Suppressor macrophage treated with lipopolysaccharide for 1 hour (primary cell): ENCODE measurements around the gene PLIN4.
"Not testable (repeated sequence)": the region's sequence is repeated elsewhere in the genome, so short reads cannot be mapped to it uniquely, and the experiment has no call there.

Experiments
- DNase-seq, 3 donors: peaks; one replicate each; pipeline ENCODE4 v3.0.0-alpha.2; 2020 to 2022

PLIN4 gene

GRCh38 chr19:4547303-4548237 is 29.3 kb upstream of the PLIN4 start:
- DNase-seq: peak in 1 of 3 donors; percentile 47

GRCh38 chr19:4543842-4544647 is 25.8 kb upstream of the PLIN4 start:
- DNase-seq: no peak

GRCh38 chr19:4542896-4543841 is 24.9 kb upstream of the PLIN4 start:
- peak; percentile 79 to 88 (median 79) for DNase-seq

GRCh38 chr19:4541806-4542145 is 23.5 kb upstream of the PLIN4 start:
- not testable (repeated sequence) for DNase-seq

GRCh38 chr19:4541114-4541805 is 23.0 kb upstream of the PLIN4 start:
- DNase-seq: peak; percentile 78 to 89 (median 86)

GRCh38 chr19:4539693-4540581 is 21.7 kb upstream of the PLIN4 start, which contains the start of gene LRG1:
Gene LRG1, minus strand, starts transcription at chr19:4540036. Its CDS starts 23 bp downstream, at chr19:4540013.
- DNase-seq: peak; percentile 81 to 92 (median 90)

GRCh38 chr19:4539169-4539692 is 20.9 kb upstream of the PLIN4 start:
- no peak for DNase-seq

- no peak for DNase-seq
Observed at GRCh38 chr19:4538601-4538954, 20.3 kb upstream of the PLIN4 start.

GRCh38 chr19:4537953-4538600 is 19.8 kb upstream of the PLIN4 start:
- no peak for DNase-seq

- DNase-seq: no peak
Observed at GRCh38 chr19:4536798-4537197, 18.5 kb upstream of the PLIN4 start.

GRCh38 chr19:4534836-4535658 is 16.8 kb upstream of the PLIN4 start, which contains the start of gene PLIN5:
Gene PLIN5, minus strand, starts transcription at chr19:4535224. Its CDS starts 1,150 bp downstream, at chr19:4534074.
- DNase-seq: peak; percentile 64 to 82 (median 66)

GRCh38 chr19:4533835-4534424 is 15.6 kb upstream of the PLIN4 start:
- DNase-seq: no peak

GRCh38 chr19:4533334-4533733 is 15.0 kb upstream of the PLIN4 start:
- no peak for DNase-seq

GRCh38 chr19:4531562-4532165 is 13.4 kb upstream of the PLIN4 start:
- no peak for DNase-seq

- DNase-seq: no peak
Observed at GRCh38 chr19:4529924-4530522, 11.7 kb upstream of the PLIN4 start.

- no peak for DNase-seq
Observed at GRCh38 chr19:4528843-4529242, 10.6 kb upstream of the PLIN4 start.

GRCh38 chr19:4527377-4527776 is 9.1 kb upstream of the PLIN4 start:
- not testable (repeated sequence) for DNase-seq

GRCh38 chr19:4525563-4526002 is 7.3 kb upstream of the PLIN4 start:
- no peak for DNase-seq
